HL-60 (cell line): ENCODE measurements around the gene RASSF7.

Source experiments
- DNase-seq, 2 experiments: peaks; one replicate each; pipeline ENCODE4 v3.0.0-alpha.2; 2010 to 2020; ENCODE audit warnings: low read depth in 1 of 2, low spot score in 1 of 2
- H3K27ac ChIP-seq: fragments of 250-450 bp; sonication (Bioruptor Pico); replicated peaks from 2 replicates; pipeline ENCODE4 v1.5.1; 2020; ENCODE audit warnings: mild to moderate bottlenecking, moderate library complexity
- H3K27me3 ChIP-seq: fragments of 250-450 bp; sonication (Bioruptor Pico); 2 replicates; pipeline ENCODE4 v1.5.1; 2021; ENCODE audit warnings: mild to moderate bottlenecking, moderate library complexity; ENCODE audit not compliant: insufficient read depth, poor library complexity, severe bottlenecking
- H3K4me3 ChIP-seq: replicated peaks from 2 replicates; pipeline ENCODE4 v1.5.1; 2011; ENCODE audit warnings: mild to moderate bottlenecking, control low read depth, low read length; ENCODE audit not compliant: insufficient read depth
- CTCF ChIP-seq: IDR thresholded peaks from one replicate; pipeline ENCODE4 v1.5.1; 2011; ENCODE audit warnings: low read length, control low read depth, inconsistent platforms; ENCODE audit not compliant: insufficient read depth
- GABPA ChIP-seq: IDR thresholded peaks from 2 replicates; pipeline ENCODE4 v1.6.1; 2012; ENCODE audit warnings: low read depth
- POLR2AphosphoS5 ChIP-seq: IDR thresholded peaks from 2 replicates; pipeline ENCODE4 v1.6.1; 2012; ENCODE audit warnings: low read depth
- REST ChIP-seq: IDR thresholded peaks from 2 replicates; pipeline ENCODE4 v1.6.1; 2012; ENCODE audit warnings: low read depth; ENCODE audit not compliant: insufficient replicate concordance
- SPI1 ChIP-seq: IDR thresholded peaks from 2 replicates; pipeline ENCODE4 v1.6.1; 2012; ENCODE audit warnings: low read depth, mild to moderate bottlenecking, borderline replicate concordance

The RASSF7 gene

GRCh38 chr11:576811-577610 is 16.2 kb downstream of the RASSF7 start:
- Histone ChIP-seq H3K27ac (peak overlapping the region; percentile 85), H3K27me3 (peaks cover 4% of the 10 kb centered on the region), H3K4me3 (peak overlapping the region; percentile 93)
- TF ChIP-seq POLR2AphosphoS5 (no peak), SPI1 (no peak), GABPA (no peak), CTCF (no peak), REST (no peak)
- DNase-seq = no peak

- Histone ChIP-seq H3K27ac (peak overlapping the region; percentile 85), H3K27me3 (peaks cover 4% of the 10 kb centered on the region), H3K4me3 (peak overlapping the region; percentile 93)
- no peak for DNase-seq
- TF ChIP-seq REST (no peak), GABPA (no peak), CTCF (no peak), SPI1 (no peak), POLR2AphosphoS5 (no peak)
Observed at GRCh38 chr11:577611-577894, 16.8 kb downstream of the RASSF7 start.

GRCh38 chr11:578276-579035 is 17.7 kb downstream of the RASSF7 start:
- no peak overlapping the region for H3K4me3 ChIP-seq
- H3K27ac ChIP-seq = no peak overlapping the region
- TF ChIP-seq CTCF (no peak), POLR2AphosphoS5 (no peak), SPI1 (no peak)
- peaks cover 4% of the 10 kb centered on the region for H3K27me3 ChIP-seq
- no peak for DNase-seq
